ENCODE data around the gene BCKDHB.

The BCKDHB gene

GRCh38 chr6:80183019-80183795 is 76.7 kb downstream of the BCKDHB start:
- TF ChIP-seq TEAD4 (IDR thresholded peaks at IDR 0.05), result no peak
- TF ChIP-seq EP300 (IDR thresholded peaks at IDR 0.05; ENCODE audit: borderline replicate concordance), result no peak
- TF ChIP-seq YY1 (IDR thresholded peaks at IDR 0.05; ENCODE audit: low read depth), result no peak
- TF ChIP-seq TAF1 (IDR thresholded peaks at IDR 0.05; ENCODE audit: low read depth), result no peak
- no peak for TF ChIP-seq TCF12 (IDR thresholded peaks at IDR 0.05; ENCODE audit: low read depth)
- no peak for TF ChIP-seq USF1 (IDR thresholded peaks at IDR 0.05)
- no peak for TF ChIP-seq CEBPB (IDR thresholded peaks at IDR 0.05)

- TF ChIP-seq CREB1 (IDR thresholded peaks at IDR 0.05; ENCODE audit: low read depth) (no peak), FOXM1 (IDR thresholded peaks at IDR 0.05; ENCODE audit: borderline replicate concordance, low read depth) (no peak), REST (IDR thresholded peaks at IDR 0.05; ENCODE audit: low read depth) (no peak), NFIC (IDR thresholded peaks at IDR 0.05) (no peak), EP300 (IDR thresholded peaks at IDR 0.05; ENCODE audit: borderline replicate concordance) (no peak), TCF12 (IDR thresholded peaks at IDR 0.05; ENCODE audit: low read depth) (no peak), EGR1 (IDR thresholded peaks at IDR 0.05) (no peak), CEBPB (IDR thresholded peaks at IDR 0.05) (no peak), TAF1 (IDR thresholded peaks at IDR 0.05; ENCODE audit: low read depth) (no peak), ZBTB7A (IDR thresholded peaks at IDR 0.05; ENCODE audit: low read depth) (no peak), USF1 (IDR thresholded peaks at IDR 0.05) (no peak), RAD21 (IDR thresholded peaks at IDR 0.05; ENCODE audit: low read depth) (no peak), MAX (IDR thresholded peaks at IDR 0.05) (no peak), TEAD4 (IDR thresholded peaks at IDR 0.05) (no peak)
These were observed 79.0 kb downstream of the BCKDHB start for GRCh38 chr6:80185492-80185891.

- TF ChIP-seq RAD21 (IDR thresholded peaks at IDR 0.05; ENCODE audit: low read depth), result no peak
- no peak for TF ChIP-seq NFIC (IDR thresholded peaks at IDR 0.05)
- TF ChIP-seq TCF12 (IDR thresholded peaks at IDR 0.05; ENCODE audit: low read depth), result no peak
- TF ChIP-seq EGR1 (IDR thresholded peaks at IDR 0.05), result no peak
- no peak for TF ChIP-seq TAF1 (IDR thresholded peaks at IDR 0.05; ENCODE audit: low read depth)
- no peak for TF ChIP-seq TEAD4 (IDR thresholded peaks at IDR 0.05)
- no peak for TF ChIP-seq CREB1 (IDR thresholded peaks at IDR 0.05; ENCODE audit: low read depth)
- TF ChIP-seq YY1 (IDR thresholded peaks at IDR 0.05; ENCODE audit: low read depth), result no peak
- no peak for TF ChIP-seq ZBTB7A (IDR thresholded peaks at IDR 0.05; ENCODE audit: low read depth)
- TF ChIP-seq USF1 (IDR thresholded peaks at IDR 0.05), result no peak
- no peak for TF ChIP-seq FOXM1 (IDR thresholded peaks at IDR 0.05; ENCODE audit: borderline replicate concordance, low read depth)
- TF ChIP-seq MAX (IDR thresholded peaks at IDR 0.05), result no peak
- no peak for TF ChIP-seq REST (IDR thresholded peaks at IDR 0.05; ENCODE audit: low read depth)
- TF ChIP-seq EP300 (IDR thresholded peaks at IDR 0.05; ENCODE audit: borderline replicate concordance), result no peak
- no peak for TF ChIP-seq CEBPB (IDR thresholded peaks at IDR 0.05)
These were observed 79.6 kb downstream of the BCKDHB start for GRCh38 chr6:80186082-80186481.

GRCh38 chr6:80196906-80197305 is 90.4 kb downstream of the BCKDHB start:
- TF ChIP-seq YY1 (IDR thresholded peaks at IDR 0.05; ENCODE audit: low read depth), result no peak
- no peak for TF ChIP-seq CEBPB (IDR thresholded peaks at IDR 0.05)
- TF ChIP-seq RAD21 (IDR thresholded peaks at IDR 0.05; ENCODE audit: low read depth), result no peak

- TF ChIP-seq TEAD4 (IDR thresholded peaks at IDR 0.05), result no peak
- TF ChIP-seq EGR1 (IDR thresholded peaks at IDR 0.05), result no peak
- TF ChIP-seq RAD21 (IDR thresholded peaks at IDR 0.05; ENCODE audit: low read depth), result no peak
- TF ChIP-seq ZBTB7A (IDR thresholded peaks at IDR 0.05; ENCODE audit: low read depth), result no peak
- TF ChIP-seq NFIC (IDR thresholded peaks at IDR 0.05), result no peak
- TF ChIP-seq TCF12 (IDR thresholded peaks at IDR 0.05; ENCODE audit: low read depth), result no peak
- no peak for TF ChIP-seq FOXM1 (IDR thresholded peaks at IDR 0.05; ENCODE audit: borderline replicate concordance, low read depth)
- TF ChIP-seq CEBPB (IDR thresholded peaks at IDR 0.05), result no peak
- TF ChIP-seq MAX (IDR thresholded peaks at IDR 0.05), result no peak
- TF ChIP-seq EP300 (IDR thresholded peaks at IDR 0.05; ENCODE audit: borderline replicate concordance), result no peak
- no peak for TF ChIP-seq YY1 (IDR thresholded peaks at IDR 0.05; ENCODE audit: low read depth)
- TF ChIP-seq REST (IDR thresholded peaks at IDR 0.05; ENCODE audit: low read depth), result no peak
These were observed 91.0 kb downstream of the BCKDHB start for GRCh38 chr6:80197474-80197873.

Measured in Ishikawa (cell line).